GM18498 (cell line): ENCODE results near the gene RGS7BP.

Experiments used
- ATAC-seq: cut with Tn5 transposase; IDR thresholded peaks from one replicate; pipeline ENCODE4 v1.9.1; 2021; ENCODE audit warnings: mild to moderate bottlenecking, moderate library complexity; ENCODE audit not compliant: unreplicated experiment

Gene RGS7BP

GRCh38 chr5:64629841-64630240 lies 124.0 kb downstream of the RGS7BP start:
- no peak for ATAC-seq

- ATAC-seq: no peak
Measured at GRCh38 chr5:64632251-64632650, 126.4 kb downstream of the RGS7BP start.

DNA sequence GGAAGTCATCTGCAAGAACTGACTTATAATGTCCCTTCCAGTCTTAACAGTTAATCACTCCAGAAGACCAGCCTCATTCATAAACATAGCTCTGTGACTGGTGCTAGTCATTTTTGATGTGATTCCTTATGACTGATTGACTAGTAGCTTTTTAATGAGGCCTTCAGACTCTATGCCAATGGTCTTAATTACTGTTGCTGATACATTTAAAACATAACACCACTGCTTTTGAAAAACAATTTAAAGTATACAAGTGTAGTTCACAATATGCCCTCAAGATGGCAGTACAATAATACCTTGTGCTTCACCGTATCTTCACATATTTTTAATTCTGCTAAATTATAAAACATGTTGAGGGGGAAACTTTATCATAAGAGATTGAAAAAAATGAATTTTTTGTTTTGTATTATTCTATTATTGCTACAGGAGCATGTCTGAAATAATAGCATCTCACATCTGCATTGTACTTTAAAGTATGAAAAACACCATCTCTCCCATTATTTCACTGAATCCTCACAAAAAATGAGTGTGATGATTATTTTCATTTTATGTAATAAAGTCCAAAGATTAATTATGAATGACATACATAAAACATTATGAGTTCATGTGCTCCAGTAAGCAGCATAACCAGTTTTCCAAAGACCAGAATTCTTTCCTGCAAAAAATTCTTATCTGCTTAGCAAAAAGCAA lies 129.3 kb downstream of the RGS7BP start:
- ATAC-seq: no peak

DNA sequence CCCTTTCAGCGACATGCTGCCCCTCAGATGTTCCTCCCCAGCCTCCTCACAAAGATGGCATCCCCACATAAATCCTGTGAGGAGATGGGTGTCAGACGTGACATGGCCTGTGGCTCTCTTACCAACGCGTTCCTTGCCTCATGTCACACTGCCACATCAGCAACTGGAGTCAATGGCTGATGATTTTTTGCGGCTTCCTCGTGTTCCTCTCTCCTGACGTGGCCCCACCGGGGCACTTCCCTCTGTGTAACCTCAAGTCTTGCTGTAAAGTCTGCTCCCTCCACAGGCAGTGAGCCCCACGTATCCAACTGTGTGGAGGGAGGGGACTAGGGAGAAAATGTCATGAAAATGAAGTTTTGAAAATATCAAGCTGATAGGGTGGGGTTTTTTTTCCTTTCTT lies 131.3 kb downstream of the RGS7BP start:
- no peak for ATAC-seq

- no peak for ATAC-seq
Measured at GRCh38 chr5:64637837-64638443, 132.1 kb downstream of the RGS7BP start.

GRCh38 chr5:64644831-64645230 lies 139.0 kb downstream of the RGS7BP start:
- no peak for ATAC-seq

DNA sequence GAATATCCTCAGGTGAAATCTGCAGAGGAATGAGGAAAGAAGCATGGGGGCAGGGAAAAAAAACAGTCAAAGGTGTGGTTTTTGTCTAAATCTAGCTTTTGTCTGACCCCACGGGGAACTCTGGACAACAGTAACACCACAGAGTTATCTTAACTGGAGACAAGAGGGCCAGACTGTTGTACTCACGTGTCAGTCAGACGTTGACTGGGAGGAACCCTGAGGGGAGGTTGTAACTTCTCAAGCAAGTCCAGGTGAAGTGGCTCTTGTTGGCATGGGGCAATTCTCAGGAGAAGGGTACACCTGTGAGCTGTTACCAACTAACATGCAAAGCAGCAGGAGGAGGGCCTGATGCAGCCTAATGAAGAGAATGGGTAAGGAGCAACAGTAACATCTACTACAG lies 140.4 kb downstream of the RGS7BP start:
- no peak for ATAC-seq

- ATAC-seq: no peak
Measured at GRCh38 chr5:64649512-64649911, 143.7 kb downstream of the RGS7BP start.

DNA sequence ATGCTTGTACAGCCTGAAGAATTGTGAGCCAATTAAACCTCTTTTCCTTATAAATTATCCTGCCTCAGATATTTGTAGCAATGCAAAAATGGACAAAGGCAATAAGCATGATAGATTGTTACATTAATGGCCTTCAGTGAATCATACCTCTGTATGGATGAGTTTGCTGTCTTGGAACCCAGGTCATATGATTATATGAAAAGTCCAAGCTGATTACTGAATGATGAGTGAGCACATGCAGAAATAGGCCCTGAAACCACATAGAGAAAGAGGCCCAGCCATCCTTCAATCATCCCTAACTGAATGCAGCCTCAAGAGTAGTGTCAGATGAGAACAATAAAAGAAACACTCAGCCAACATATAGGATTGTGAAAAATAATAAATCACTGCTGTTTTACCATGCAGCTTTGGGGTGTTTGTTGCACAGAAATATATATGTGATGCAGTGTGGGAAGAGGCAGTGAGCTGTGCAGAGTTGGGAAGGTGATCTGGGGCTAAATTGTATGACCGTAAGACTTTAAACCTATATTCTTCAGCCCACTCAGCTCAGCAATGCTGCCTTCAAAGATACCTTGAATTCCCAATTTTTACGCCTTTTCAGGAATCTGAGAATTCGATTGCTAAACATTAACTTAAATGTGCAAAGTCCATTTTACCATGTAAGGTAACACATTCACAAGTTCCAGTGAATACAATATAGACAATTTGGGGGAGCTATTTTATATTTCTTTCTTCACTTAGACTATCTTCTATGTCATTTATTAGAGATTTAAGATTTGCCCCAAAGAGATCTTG lies 148.1 kb downstream of the RGS7BP start:
- ATAC-seq: no peak

DNA sequence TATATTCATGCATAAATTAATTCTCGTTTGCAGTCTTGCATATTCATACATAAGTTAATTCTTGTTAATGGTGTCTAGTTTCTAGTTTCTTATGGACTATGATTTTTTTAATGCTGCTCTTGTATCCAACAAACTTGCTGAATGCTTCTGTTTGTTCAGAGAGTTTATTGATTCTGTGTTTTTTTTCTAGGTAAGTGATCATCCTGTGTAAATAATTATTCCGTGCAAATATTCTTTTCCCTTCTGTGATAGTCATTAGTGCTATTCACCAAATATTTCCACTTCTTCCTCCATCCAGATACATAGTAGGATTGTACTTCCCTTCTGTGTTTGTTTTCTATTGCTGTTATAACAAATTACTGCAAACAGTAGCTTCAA lies 148.7 kb downstream of the RGS7BP start:
- ATAC-seq: no peak

DNA sequence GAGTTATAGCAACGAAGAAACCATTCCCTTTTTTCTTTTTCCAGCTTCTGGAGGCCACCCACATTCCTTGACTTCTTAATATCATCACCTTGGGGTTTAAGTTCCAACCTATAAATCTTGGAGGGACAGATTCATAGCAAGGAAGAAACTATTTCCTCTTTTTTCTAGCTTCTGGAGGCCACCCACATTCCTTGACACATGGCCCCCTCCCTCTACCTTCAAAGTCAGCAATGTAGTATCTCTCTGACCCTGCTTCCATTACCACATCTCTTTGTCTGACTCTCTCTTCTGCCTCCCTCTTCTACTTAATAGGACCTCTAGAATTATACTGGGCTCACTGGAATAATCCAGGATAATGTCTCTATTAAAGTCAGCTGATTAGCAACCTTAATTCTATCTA lies 149.8 kb downstream of the RGS7BP start:
- ATAC-seq: no peak

GRCh38 chr5:64659289-64659688 lies 153.5 kb downstream of the RGS7BP start:
- no peak for ATAC-seq
